H9 (cell line): ENCODE data around the gene PLAGL1. TPM values are rescaled to one million over a fixed set of nuclear protein-coding genes. Genes with fewer than 3 reads are reported as not detected.

ENCODE experiments used
- DNase-seq: peaks from one replicate; pipeline ENCODE4 v3.0.0-alpha.2; 2017
- H2AFZ ChIP-seq: one replicate; pipeline ENCODE4 v1.6.1; 2013; ENCODE audit warnings: mild to moderate bottlenecking, low read length, control low read depth, moderate library complexity
- H2AK5ac ChIP-seq: 2 replicates; pipeline ENCODE4 v1.6.1; 2013; ENCODE audit warnings: low read length, control low read depth, mixed read lengths; ENCODE audit not compliant: insufficient read length
- H2BK120ac ChIP-seq: one replicate; pipeline ENCODE4 v1.6.1; 2013; ENCODE audit warnings: low read depth, mild to moderate bottlenecking, low read length, control low read depth, inconsistent platforms; ENCODE audit not compliant: poor library complexity, severe bottlenecking
- H2BK12ac ChIP-seq: 2 replicates; pipeline ENCODE4 v1.6.1; 2013; ENCODE audit warnings: low read length, control low read depth, mixed read lengths, low read depth; ENCODE audit not compliant: insufficient read length
- H2BK15ac ChIP-seq: 2 replicates; pipeline ENCODE4 v1.6.1; 2013; ENCODE audit warnings: low read depth, low read length, control low read depth
- H2BK20ac ChIP-seq: one replicate; pipeline ENCODE4 v1.6.1; 2013; ENCODE audit warnings: low read depth, mild to moderate bottlenecking, low read length, control low read depth, inconsistent platforms; ENCODE audit not compliant: poor library complexity, severe bottlenecking
- H2BK5ac ChIP-seq: 2 replicates; pipeline ENCODE4 v1.6.1; 2013; ENCODE audit warnings: low read length, control low read depth, mixed read lengths; ENCODE audit not compliant: insufficient read length
- H3K14ac ChIP-seq: 2 replicates; pipeline ENCODE4 v1.6.1; 2013; ENCODE audit warnings: low read length, control low read depth; ENCODE audit not compliant: insufficient read depth
- H3K18ac ChIP-seq: 2 replicates; pipeline ENCODE4 v1.6.1; 2013; ENCODE audit warnings: low read depth, mild to moderate bottlenecking, mixed read lengths, low read length, control low read depth; ENCODE audit not compliant: insufficient read length
- H3K23ac ChIP-seq: 2 replicates; pipeline ENCODE4 v1.6.1; 2013; ENCODE audit warnings: low read length, control low read depth, mixed read lengths, low read depth; ENCODE audit not compliant: insufficient read length
- H3K23me2 ChIP-seq: 2 replicates; pipeline ENCODE4 v1.6.1; 2013; ENCODE audit warnings: low read depth, mild to moderate bottlenecking, mixed read lengths, low read length, control low read depth; ENCODE audit not compliant: insufficient read length, poor library complexity, severe bottlenecking
- H3K27ac ChIP-seq: 2 replicates; pipeline ENCODE4 v1.5.1; 2013; ENCODE audit warnings: low read length, control low read depth, mixed read lengths, low read depth; ENCODE audit not compliant: insufficient read length
- H3K27me3 ChIP-seq: 2 replicates; pipeline ENCODE4 v1.6.1; 2013; ENCODE audit warnings: low read length, control low read depth, inconsistent platforms; ENCODE audit not compliant: insufficient read depth
- H3K4ac ChIP-seq: 2 replicates; pipeline ENCODE4 v1.6.1; 2013; ENCODE audit warnings: low read depth, mild to moderate bottlenecking, control low read depth, inconsistent platforms, low read length, moderate library complexity
- H3K4me1 ChIP-seq: 2 replicates; pipeline ENCODE4 v1.6.1; 2013; ENCODE audit warnings: low read length, control low read depth, inconsistent platforms; ENCODE audit not compliant: insufficient read depth
- H3K4me2 ChIP-seq: 2 replicates; pipeline ENCODE4 v1.6.1; 2013; ENCODE audit warnings: low read length, control low read depth, mixed read lengths; ENCODE audit not compliant: insufficient read length, insufficient read depth
- H3K56ac ChIP-seq: 2 replicates; pipeline ENCODE4 v1.6.1; 2013; ENCODE audit warnings: low read depth, mild to moderate bottlenecking, mixed read lengths, low read length, control low read depth; ENCODE audit not compliant: insufficient read length
- H3K79me1 ChIP-seq: 2 replicates; pipeline ENCODE4 v1.6.1; 2013; ENCODE audit warnings: low read depth, mild to moderate bottlenecking, moderate library complexity, low read length, control low read depth, inconsistent platforms; ENCODE audit not compliant: insufficient read depth, poor library complexity, severe bottlenecking
- H3K79me2 ChIP-seq: 2 replicates; pipeline ENCODE4 v1.6.1; 2013; ENCODE audit warnings: low read length, control low read depth, inconsistent platforms; ENCODE audit not compliant: insufficient read depth
- H3K9ac ChIP-seq: 2 replicates; pipeline ENCODE4 v1.6.1; 2013; ENCODE audit warnings: low read length, control low read depth, mixed read lengths; ENCODE audit not compliant: insufficient read length; ENCODE audit errors: extremely low read depth
- H3K9me3 ChIP-seq: one replicate; pipeline ENCODE4 v1.6.1; 2013; ENCODE audit warnings: low read depth, low read length, inconsistent platforms; ENCODE audit not compliant: control insufficient read depth
- H3T11ph ChIP-seq: one replicate; pipeline ENCODE4 v1.6.1; 2013; ENCODE audit warnings: mild to moderate bottlenecking, low read length, control low read depth, inconsistent platforms
- H4K20me1 ChIP-seq: one replicate; pipeline ENCODE4 v1.6.1; 2013; ENCODE audit not compliant: control insufficient read depth, insufficient read length, insufficient read depth
- H4K5ac ChIP-seq: 2 replicates; pipeline ENCODE4 v1.6.1; 2013; ENCODE audit warnings: low read depth, mild to moderate bottlenecking, mixed read lengths, low read length, control low read depth; ENCODE audit not compliant: insufficient read length
- H4K8ac ChIP-seq: replicated peaks from 2 replicates; pipeline ENCODE4 v1.6.1; 2013; ENCODE audit warnings: low read length, control low read depth, mixed read lengths, low read depth; ENCODE audit not compliant: insufficient read length
- H4K91ac ChIP-seq: 2 replicates; pipeline ENCODE4 v1.6.1; 2013; ENCODE audit warnings: low read depth, mild to moderate bottlenecking, moderate library complexity, mixed read lengths, low read length, control low read depth; ENCODE audit not compliant: insufficient read length
- H3K27ac Mint-ChIP-seq, 3 experiments: 2 replicates in 2 of 3; 3 replicates in 1 of 3; pipeline ENCODE4 v1.8.0; 2020 to 2021; ENCODE audit warnings: mixed read lengths in 3 of 3, mild to moderate bottlenecking in 1 of 3, moderate library complexity in 1 of 3
- H3K27me3 Mint-ChIP-seq: 2 replicates; pipeline ENCODE4 v1.8.0; 2021; ENCODE audit warnings: low read depth, mild to moderate bottlenecking, moderate library complexity, mixed read lengths
- H3K36me3 Mint-ChIP-seq, 3 experiments: 2 replicates in 2 of 3; 3 replicates in 1 of 3; pipeline ENCODE4 v1.8.0; 2020 to 2021; ENCODE audit warnings: low read depth in 3 of 3, mixed read lengths in 3 of 3; ENCODE audit not compliant: insufficient read depth in 1 of 3
- H3K4me1 Mint-ChIP-seq, 2 experiments: 2 replicates each; pipeline ENCODE4 v1.8.0; 2020; ENCODE audit warnings: mixed read lengths in 2 of 2
- H3K4me3 Mint-ChIP-seq, 2 experiments: 2 replicates in 1 of 2; 3 replicates in 1 of 2; pipeline ENCODE4 v1.8.0; 2020 to 2021; ENCODE audit warnings: mild to moderate bottlenecking in 2 of 2, mixed read lengths in 2 of 2, moderate library complexity in 1 of 2
- H3K9me3 Mint-ChIP-seq, 2 experiments: 2 replicates in 1 of 2; 3 replicates in 1 of 2; pipeline ENCODE4 v1.8.0; 2020; ENCODE audit warnings: mild to moderate bottlenecking in 2 of 2, mixed read lengths in 2 of 2, moderate library complexity in 1 of 2
- WGBS: extraction: QIAGEN DNeasy Blood & Tissue Kit; methylation state at CpG from one replicate; pipeline ENCODE4 v1.1.7; 2013; ENCODE audit warnings: missing lambda C conversion rate, low lambda C conversion rate, mixed read lengths; ENCODE audit not compliant: insufficient read length; ENCODE audit errors: extremely low coverage; 5-methylcytosine and 5-hydroxymethylcytosine counted together
- total RNA-seq: library from RNA; stranded (reverse); gene quantifications from 2 replicates; pipeline ENCODE4 v1.2.1, GENCODE V29; 2021
- TF ChIP-seq, protein P1 (sequence below): fragments of 200-600 bp; sonication (generic); conservative IDR thresholded peaks from 3 replicates; pipeline ENCODE4 v1.8.0; 2021; ENCODE audit warnings: antibody characterized with exemption, mild to moderate bottlenecking

PLAGL1 gene
- total RNA-seq, 1 experiment from 2014 or later: 1.9 TPM

- WGBS: no CpG with 5 or more reads among the region's 2 CpGs
- Histone ChIP-seq H3K79me2 (no peaks in the 10 kb centered on the region), H4K20me1 (no peaks in the 10 kb centered on the region), H2BK15ac (no peak overlapping the region), H3K23me2 (no peaks in the 10 kb centered on the region), H2BK20ac (no peak overlapping the region), H3K4me2 (no peak overlapping the region), H3K9me3 (no peaks in the 10 kb centered on the region), H4K5ac (no peak overlapping the region), H3K56ac (no peak overlapping the region), H3K4ac (no peak overlapping the region), H2AK5ac (no peak overlapping the region), H3K27me3 (no peaks in the 10 kb centered on the region), H3K18ac (no peak overlapping the region), H4K8ac (no peak overlapping the region), H3K23ac (no peak overlapping the region), H3K27ac (no peak overlapping the region), H3T11ph (no peak overlapping the region), H3K9ac (no peak overlapping the region), H2BK120ac (no peak overlapping the region), H3K14ac (no peak overlapping the region), H3K79me1 (no peaks in the 10 kb centered on the region), H4K91ac (no peak overlapping the region), H2AFZ (no peak overlapping the region), H2BK5ac (no peak overlapping the region), H2BK12ac (no peak overlapping the region), H3K4me1 (no peaks in the 10 kb centered on the region)
- DNase-seq: no peak
- no peaks in the 10 kb centered on the region for H3K36me3 Mint-ChIP-seq
- no peak overlapping the region for H3K27ac Mint-ChIP-seq
- TF ChIP-seq, protein P1, sequence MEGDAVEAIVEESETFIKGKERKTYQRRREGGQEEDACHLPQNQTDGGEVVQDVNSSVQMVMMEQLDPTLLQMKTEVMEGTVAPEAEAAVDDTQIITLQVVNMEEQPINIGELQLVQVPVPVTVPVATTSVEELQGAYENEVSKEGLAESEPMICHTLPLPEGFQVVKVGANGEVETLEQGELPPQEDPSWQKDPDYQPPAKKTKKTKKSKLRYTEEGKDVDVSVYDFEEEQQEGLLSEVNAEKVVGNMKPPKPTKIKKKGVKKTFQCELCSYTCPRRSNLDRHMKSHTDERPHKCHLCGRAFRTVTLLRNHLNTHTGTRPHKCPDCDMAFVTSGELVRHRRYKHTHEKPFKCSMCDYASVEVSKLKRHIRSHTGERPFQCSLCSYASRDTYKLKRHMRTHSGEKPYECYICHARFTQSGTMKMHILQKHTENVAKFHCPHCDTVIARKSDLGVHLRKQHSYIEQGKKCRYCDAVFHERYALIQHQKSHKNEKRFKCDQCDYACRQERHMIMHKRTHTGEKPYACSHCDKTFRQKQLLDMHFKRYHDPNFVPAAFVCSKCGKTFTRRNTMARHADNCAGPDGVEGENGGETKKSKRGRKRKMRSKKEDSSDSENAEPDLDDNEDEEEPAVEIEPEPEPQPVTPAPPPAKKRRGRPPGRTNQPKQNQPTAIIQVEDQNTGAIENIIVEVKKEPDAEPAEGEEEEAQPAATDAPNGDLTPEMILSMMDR: no peak
- peaks cover 4% of the 10 kb centered on the region; the same call in 1 of the 2 replicates for H3K27me3 Mint-ChIP-seq
- H3K9me3 Mint-ChIP-seq: no peaks in the 10 kb centered on the region
- H3K4me1 Mint-ChIP-seq: no peaks in the 10 kb centered on the region
- H3K4me3 Mint-ChIP-seq: no peak overlapping the region
Measured at GRCh38 chr6:143902827-143903226, 105.2 kb downstream of the PLAGL1 start.
